Measurements from ENCODE around the gene TP53RK. TPM values are rescaled to one million over a fixed set of nuclear protein-coding genes. Genes with fewer than 3 reads are reported as not detected.

The TP53RK gene
- total RNA-seq, 1 donor from 2014 or later, result 16.8 TPM

GRCh38 chr20:46642969-46643343 lies 46.3 kb downstream of the TP53RK start:
- intact Hi-C loops (cut with micrococcal nuclease), result no loop called here
- DNase-seq (ENCODE audit: low spot score), result no peak
- H3K27ac Mint-ChIP-seq, result no peak overlapping the region
- H3K27me3 Mint-ChIP-seq (ENCODE audit: insufficient read depth), result peaks cover 9% of the 10 kb centered on the region
- H3K4me3 Mint-ChIP-seq, result no peak overlapping the region
- no peaks in the 10 kb centered on the region for H3K9me3 Mint-ChIP-seq
- no peaks in the 10 kb centered on the region for H3K36me3 Mint-ChIP-seq (ENCODE audit: low read depth)
- H3K4me1 Mint-ChIP-seq (ENCODE audit: low read depth), result no peaks in the 10 kb centered on the region

- Mint-ChIP-seq H3K36me3 (ENCODE audit: low read depth) (no peaks in the 10 kb centered on the region), H3K4me3 (no peak overlapping the region), H3K27me3 (ENCODE audit: insufficient read depth) (peaks cover 10% of the 10 kb centered on the region), H3K9me3 (no peaks in the 10 kb centered on the region), H3K4me1 (ENCODE audit: low read depth) (no peaks in the 10 kb centered on the region), H3K27ac (no peak overlapping the region)
- no peak for DNase-seq (ENCODE audit: low spot score)
- intact Hi-C loops (cut with micrococcal nuclease), result no loop called here
Observed at GRCh38 chr20:46642265-46642968, 46.8 kb downstream of the TP53RK start.

- DNase-seq (ENCODE audit: low spot score), result no peak
- H3K4me1 Mint-ChIP-seq (ENCODE audit: low read depth), result no peaks in the 10 kb centered on the region
- no peaks in the 10 kb centered on the region for H3K36me3 Mint-ChIP-seq (ENCODE audit: low read depth)
- H3K27ac Mint-ChIP-seq, result no peak overlapping the region
- no peaks in the 10 kb centered on the region for H3K9me3 Mint-ChIP-seq
- intact Hi-C loops (cut with micrococcal nuclease), result no loop called here
- H3K4me3 Mint-ChIP-seq, result no peak overlapping the region
- H3K27me3 Mint-ChIP-seq (ENCODE audit: insufficient read depth), result peaks cover 5% of the 10 kb centered on the region
Observed at GRCh38 chr20:46641424-46641823, 47.8 kb downstream of the TP53RK start.

GRCh38 chr20:46640536-46641311 lies 48.5 kb downstream of the TP53RK start:
- Mint-ChIP-seq H3K9me3 (no peaks in the 10 kb centered on the region), H3K36me3 (ENCODE audit: low read depth) (no peaks in the 10 kb centered on the region), H3K4me3 (no peak overlapping the region), H3K27ac (no peak overlapping the region), H3K27me3 (ENCODE audit: insufficient read depth) (peaks cover 5% of the 10 kb centered on the region), H3K4me1 (ENCODE audit: low read depth) (no peaks in the 10 kb centered on the region)
- DNase-seq (ENCODE audit: low spot score), result no peak
- intact Hi-C loops (cut with micrococcal nuclease), result no loop called here

GRCh38 chr20:46640044-46640443 lies 49.2 kb downstream of the TP53RK start:
- no peaks in the 10 kb centered on the region for H3K9me3 Mint-ChIP-seq
- intact Hi-C loops (cut with micrococcal nuclease), result no loop called here

GRCh38 chr20:46639587-46639986 lies 49.7 kb downstream of the TP53RK start:
- no peaks in the 10 kb centered on the region for H3K9me3 Mint-ChIP-seq
- no peak overlapping the region for H3K4me3 Mint-ChIP-seq
- peaks cover 5% of the 10 kb centered on the region for H3K27me3 Mint-ChIP-seq (ENCODE audit: insufficient read depth)
- H3K4me1 Mint-ChIP-seq (ENCODE audit: low read depth), result no peaks in the 10 kb centered on the region
- intact Hi-C loops (cut with micrococcal nuclease), result no loop called here
- no peak for DNase-seq (ENCODE audit: low spot score)
- H3K36me3 Mint-ChIP-seq (ENCODE audit: low read depth), result no peaks in the 10 kb centered on the region
- no peak overlapping the region for H3K27ac Mint-ChIP-seq

More at GRCh38 chr20:46640044-46640443, 49.2 kb downstream of the TP53RK start:
- no peak for DNase-seq (ENCODE audit: low spot score)
- Mint-ChIP-seq H3K4me1 (ENCODE audit: low read depth) (no peaks in the 10 kb centered on the region), H3K36me3 (ENCODE audit: low read depth) (no peaks in the 10 kb centered on the region), H3K27me3 (ENCODE audit: insufficient read depth) (peaks cover 4% of the 10 kb centered on the region), H3K27ac (no peak overlapping the region), H3K4me3 (no peak overlapping the region)

GRCh38 chr20:46638898-46639274 lies 50.4 kb downstream of the TP53RK start:
- Mint-ChIP-seq H3K36me3 (ENCODE audit: low read depth) (no peaks in the 10 kb centered on the region), H3K4me1 (ENCODE audit: low read depth) (no peaks in the 10 kb centered on the region), H3K9me3 (no peaks in the 10 kb centered on the region), H3K4me3 (no peak overlapping the region), H3K27ac (no peak overlapping the region), H3K27me3 (ENCODE audit: insufficient read depth) (peaks cover 7% of the 10 kb centered on the region)
- DNase-seq (ENCODE audit: low spot score), result no peak
- intact Hi-C loops (cut with micrococcal nuclease), result no loop called here

GRCh38 chr20:46638134-46638897 lies 50.9 kb downstream of the TP53RK start:
- H3K4me1 Mint-ChIP-seq (ENCODE audit: low read depth), result no peaks in the 10 kb centered on the region
- intact Hi-C loops (cut with micrococcal nuclease), result no loop called here
- H3K27me3 Mint-ChIP-seq (ENCODE audit: insufficient read depth), result peaks cover 7% of the 10 kb centered on the region
- no peak overlapping the region for H3K27ac Mint-ChIP-seq
- no peak overlapping the region for H3K4me3 Mint-ChIP-seq
- no peaks in the 10 kb centered on the region for H3K36me3 Mint-ChIP-seq (ENCODE audit: low read depth)
- no peak for DNase-seq (ENCODE audit: low spot score)
- H3K9me3 Mint-ChIP-seq, result no peaks in the 10 kb centered on the region

- H3K27ac Mint-ChIP-seq, result no peak overlapping the region
- H3K9me3 Mint-ChIP-seq, result no peaks in the 10 kb centered on the region
- intact Hi-C loops (cut with micrococcal nuclease), result no loop called here
Observed at GRCh38 chr20:46637427-46638133, 51.7 kb downstream of the TP53RK start.

GRCh38 chr20:46637020-46637419 lies 52.2 kb downstream of the TP53RK start:
- Mint-ChIP-seq H3K4me1 (ENCODE audit: low read depth) (no peaks in the 10 kb centered on the region), H3K9me3 (no peaks in the 10 kb centered on the region), H3K36me3 (ENCODE audit: low read depth) (no peaks in the 10 kb centered on the region), H3K27ac (no peak overlapping the region), H3K4me3 (no peak overlapping the region), H3K27me3 (ENCODE audit: insufficient read depth) (peaks cover 9% of the 10 kb centered on the region)
- intact Hi-C loops (cut with micrococcal nuclease), result no loop called here
- no peak for DNase-seq (ENCODE audit: low spot score)

More at GRCh38 chr20:46637427-46638133, 51.7 kb downstream of the TP53RK start:
- H3K4me3 Mint-ChIP-seq, result no peak overlapping the region
- H3K4me1 Mint-ChIP-seq (ENCODE audit: low read depth), result no peaks in the 10 kb centered on the region
- H3K27me3 Mint-ChIP-seq (ENCODE audit: insufficient read depth), result peaks cover 9% of the 10 kb centered on the region
- DNase-seq (ENCODE audit: low spot score), result no peak
- no peaks in the 10 kb centered on the region for H3K36me3 Mint-ChIP-seq (ENCODE audit: low read depth)

- intact Hi-C loops (cut with micrococcal nuclease), result no loop called here
- peaks cover under 1% of the 10 kb centered on the region for H3K4me1 Mint-ChIP-seq (ENCODE audit: low read depth)
- no peak overlapping the region for H3K4me3 Mint-ChIP-seq
- H3K27me3 Mint-ChIP-seq (ENCODE audit: insufficient read depth), result peaks cover 9% of the 10 kb centered on the region
- H3K9me3 Mint-ChIP-seq, result no peaks in the 10 kb centered on the region
- no peaks in the 10 kb centered on the region for H3K36me3 Mint-ChIP-seq (ENCODE audit: low read depth)
- no peak overlapping the region for H3K27ac Mint-ChIP-seq
- no peak for DNase-seq (ENCODE audit: low spot score)
Observed at GRCh38 chr20:46636514-46636913, 52.7 kb downstream of the TP53RK start.

GRCh38 chr20:46635514-46636136 lies 53.6 kb downstream of the TP53RK start:
- DNase-seq (ENCODE audit: low spot score), result no peak

More at GRCh38 chr20:46635514-46636136, 53.6 kb downstream of the TP53RK start:
- no peaks in the 10 kb centered on the region for H3K9me3 Mint-ChIP-seq
- no peak overlapping the region for H3K4me3 Mint-ChIP-seq
- H3K27ac Mint-ChIP-seq, result no peak overlapping the region
- peaks cover 7% of the 10 kb centered on the region for H3K4me1 Mint-ChIP-seq (ENCODE audit: low read depth)
- no peaks in the 10 kb centered on the region for H3K36me3 Mint-ChIP-seq (ENCODE audit: low read depth)
- intact Hi-C loops (cut with micrococcal nuclease), result no loop called here
- H3K27me3 Mint-ChIP-seq (ENCODE audit: insufficient read depth), result peaks cover 9% of the 10 kb centered on the region
